ENCODE measurements around the gene CDH24. TPM values are rescaled to one million over a fixed set of nuclear protein-coding genes. Genes with fewer than 3 reads are reported as not detected.

Gene CDH24
- total and polyA plus RNA-seq, 5 donors = 0.95 to 2.5 (median 2.3) TPM

GRCh38 chr14:23058654-23059504 lies 1.6 kb upstream of the CDH24 start:
- DNase-seq = peak in 2 of 3 donors; percentile 39 to 44
- Histone ChIP-seq H3K9me3 (ENCODE audit: control insufficient read depth, low read length) (no peaks in the 10 kb centered on the region), H3K4me3 (ENCODE audit: low read length) (no peak overlapping the region), H3K27ac (ENCODE audit: low read length) (no peak overlapping the region), H3K27me3 (ENCODE audit: control insufficient read depth, insufficient read depth) (no peaks in the 10 kb centered on the region), H3K4me1 (ENCODE audit: control insufficient read depth, insufficient read depth, low read length) (peaks cover 5% of the 10 kb centered on the region)
- no peak for ATAC-seq
- WGBS = 89% methylated on average over 32 of the region's 32 CpGs
- intact Hi-C loops (cut with DNase I) = loop anchor here in 1 of 4 donors (2.0 kb wide), 1 partner anchor 72 kb away; no protein-coding TSS in a partner anchor

GRCh38 chr14:23057757-23058653 lies 685 bp upstream of the CDH24 start:
- intact Hi-C loops (cut with DNase I) = loop anchor here in 3 of 4 donors (2.0 kb wide), 1 partner anchor 71 kb away; no protein-coding TSS in a partner anchor
- ATAC-seq = peak; percentile 73 to 81
- Histone ChIP-seq H3K27me3 (ENCODE audit: control insufficient read depth, insufficient read depth) (no peaks in the 10 kb centered on the region), H3K4me3 (ENCODE audit: low read length) (peak overlapping the region; percentile 83), H3K4me1 (ENCODE audit: control insufficient read depth, insufficient read depth, low read length) (peaks cover 5% of the 10 kb centered on the region), H3K9me3 (ENCODE audit: control insufficient read depth, low read length) (no peaks in the 10 kb centered on the region), H3K27ac (ENCODE audit: low read length) (no peak overlapping the region)
- WGBS = 1% methylated on average over 51 of the region's 51 CpGs
- DNase-seq = peak; percentile 87 to 94 (median 94)

DNA sequence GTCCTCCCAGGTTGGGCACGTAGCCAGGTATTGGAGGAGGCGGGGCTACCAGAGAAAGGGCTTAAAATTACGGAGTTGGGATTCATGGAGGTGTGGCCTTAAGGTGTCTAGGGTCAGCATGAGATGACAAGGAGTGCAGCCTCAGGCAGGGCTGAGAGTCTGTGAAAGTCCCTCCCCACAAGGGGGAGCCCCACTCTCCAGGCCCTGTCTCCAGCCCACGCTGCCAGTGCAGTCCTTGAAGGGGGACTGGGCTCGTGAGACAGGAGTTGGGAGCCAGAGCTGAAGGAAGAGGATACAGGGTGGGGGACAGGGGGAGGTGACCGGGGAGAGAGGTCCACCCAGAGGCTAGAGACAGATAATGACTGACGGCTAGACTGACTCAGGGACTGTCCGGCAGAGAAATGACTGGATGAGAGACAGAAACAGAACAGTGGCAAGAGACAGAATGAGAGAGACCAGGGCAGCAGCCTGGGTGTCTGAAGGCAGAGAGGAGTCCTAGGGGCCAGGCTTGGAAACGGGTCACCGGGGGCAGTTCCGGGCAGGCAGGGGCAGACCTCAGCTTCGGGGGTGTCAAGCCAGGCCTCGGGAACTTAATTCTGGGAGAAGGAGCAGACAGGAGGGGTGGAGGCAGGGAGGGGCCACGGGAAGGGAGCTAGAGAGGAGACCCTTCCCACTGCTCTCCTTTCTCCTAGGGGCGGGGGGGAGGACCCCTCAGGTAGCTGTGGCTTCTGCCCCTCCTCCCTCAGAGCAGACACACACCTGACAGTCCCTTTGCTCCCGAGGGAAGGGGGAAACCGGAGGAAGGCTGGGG lies 970 bp downstream of the CDH24 start:
- WGBS = 12% methylated on average over 17 of the region's 17 CpGs
- Histone ChIP-seq H3K4me1 (ENCODE audit: control insufficient read depth, insufficient read depth, low read length) (no peaks in the 10 kb centered on the region), H3K27me3 (ENCODE audit: control insufficient read depth, insufficient read depth) (no peaks in the 10 kb centered on the region), H3K27ac (ENCODE audit: low read length) (no peak overlapping the region), H3K4me3 (ENCODE audit: low read length) (no peak overlapping the region), H3K9me3 (ENCODE audit: control insufficient read depth, low read length) (no peaks in the 10 kb centered on the region)
- peak; percentile 61 to 82 (median 77) for DNase-seq
- intact Hi-C loops (cut with DNase I) = loop anchor here in 2 of 4 donors (2.0 kb wide), 1 partner anchor 70 kb away; no protein-coding TSS in a partner anchor
- ATAC-seq = peak; percentile 38 to 58

DNA sequence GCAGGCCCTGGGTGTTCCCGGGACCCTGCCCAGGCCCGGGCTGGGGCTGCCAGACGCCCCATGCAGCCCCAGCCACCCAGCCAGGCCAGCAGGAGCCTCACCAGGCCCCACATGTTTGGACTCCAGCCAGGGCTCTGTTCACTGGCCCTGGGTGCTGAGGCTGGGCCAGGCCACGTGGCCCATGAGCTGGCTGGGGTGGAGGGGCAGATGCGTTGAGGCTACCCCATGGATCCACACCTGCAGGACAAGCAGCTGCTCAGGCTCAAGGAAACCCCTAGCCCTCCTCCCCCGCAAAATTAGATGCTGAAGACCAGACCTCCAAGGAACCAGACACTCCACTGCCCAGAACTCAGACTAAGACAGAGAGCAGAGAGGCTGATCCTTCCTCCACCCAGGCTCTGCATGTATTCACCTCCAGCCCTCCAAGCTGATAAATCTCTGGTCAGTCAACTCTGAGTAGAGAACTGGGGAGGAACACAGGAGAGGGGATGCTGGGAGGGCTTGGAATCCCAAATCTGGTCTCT lies 1.6 kb downstream of the CDH24 start:
- no peaks in the 10 kb centered on the region for H3K9me3 ChIP-seq (ENCODE audit: control insufficient read depth, low read length)
- H3K4me3 ChIP-seq (ENCODE audit: low read length) = no peak overlapping the region
- DNase-seq (peak in 2 of 3 donors; percentile 48 to 73), ATAC-seq (no peak)
- intact Hi-C loops (cut with DNase I) = loop anchor here in 2 of 4 donors (2.0 kb wide), 1 partner anchor 69 kb away; no protein-coding TSS in a partner anchor
- H3K27me3 ChIP-seq (ENCODE audit: control insufficient read depth, insufficient read depth) = no peaks in the 10 kb centered on the region
- no peaks in the 10 kb centered on the region for H3K4me1 ChIP-seq (ENCODE audit: control insufficient read depth, insufficient read depth, low read length)
- H3K27ac ChIP-seq (ENCODE audit: low read length) = no peak overlapping the region
- WGBS = 77% methylated on average over 6 of the region's 6 CpGs

- ATAC-seq (no peak), DNase-seq (peak in 1 of 3 donors; percentile 17)
- no peaks in the 10 kb centered on the region for H3K27me3 ChIP-seq (ENCODE audit: control insufficient read depth, insufficient read depth)
- no peaks in the 10 kb centered on the region for H3K4me1 ChIP-seq (ENCODE audit: control insufficient read depth, insufficient read depth, low read length)
- 98% methylated on average over 12 of the region's 12 CpGs for WGBS
- no peaks in the 10 kb centered on the region for H3K9me3 ChIP-seq (ENCODE audit: control insufficient read depth, low read length)
- H3K4me3 ChIP-seq (ENCODE audit: low read length) = no peak overlapping the region
- no peak overlapping the region for H3K27ac ChIP-seq (ENCODE audit: low read length)
- intact Hi-C loops (cut with DNase I) = no loop called here
These were observed 2.2 kb downstream of the CDH24 start for GRCh38 chr14:23055147-23055550.

GRCh38 chr14:23054000-23054811 lies 3.1 kb downstream of the CDH24 start:
- Histone ChIP-seq H3K4me1 (ENCODE audit: control insufficient read depth, insufficient read depth, low read length) (no peaks in the 10 kb centered on the region), H3K4me3 (ENCODE audit: low read length) (no peak overlapping the region), H3K27me3 (ENCODE audit: control insufficient read depth, insufficient read depth) (no peaks in the 10 kb centered on the region), H3K27ac (ENCODE audit: low read length) (no peak overlapping the region), H3K9me3 (ENCODE audit: control insufficient read depth, low read length) (no peaks in the 10 kb centered on the region)
- 69% methylated on average over 17 of the region's 17 CpGs for WGBS
- ATAC-seq (no peak), DNase-seq (peak in 1 of 3 donors; percentile 62)
- intact Hi-C loops (cut with DNase I) = loop anchor here in 1 of 4 donors (5.0 kb wide), 1 partner anchor 67 kb away; no protein-coding TSS in a partner anchor

DNA sequence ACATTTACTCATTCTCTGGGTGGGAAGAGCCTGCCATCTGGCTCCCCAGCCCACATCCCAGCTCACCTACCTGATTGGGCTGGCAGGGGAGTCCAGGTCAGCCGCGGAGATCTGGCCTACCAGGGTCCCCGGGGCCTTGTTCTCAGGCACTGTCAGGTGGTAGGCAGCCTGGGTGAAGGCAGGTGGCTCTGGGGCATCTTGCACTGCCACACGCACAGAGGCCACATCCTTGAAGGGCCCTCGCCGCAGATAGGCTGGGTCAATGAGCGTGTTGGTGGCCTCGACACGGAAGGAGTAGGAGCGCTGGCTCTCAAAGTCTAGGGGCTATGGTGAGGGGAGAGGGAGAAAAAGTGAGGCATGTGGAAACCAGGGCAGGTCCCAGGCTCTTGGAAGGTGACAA lies 3.9 kb downstream of the CDH24 start:
- H3K27ac ChIP-seq (ENCODE audit: low read length) = no peak overlapping the region
- no peaks in the 10 kb centered on the region for H3K9me3 ChIP-seq (ENCODE audit: control insufficient read depth, low read length)
- WGBS = 96% methylated on average over 10 of the region's 10 CpGs
- H3K4me3 ChIP-seq (ENCODE audit: low read length) = no peak overlapping the region
- ATAC-seq (no peak), DNase-seq (no peak)
- H3K27me3 ChIP-seq (ENCODE audit: control insufficient read depth, insufficient read depth) = no peaks in the 10 kb centered on the region
- H3K4me1 ChIP-seq (ENCODE audit: control insufficient read depth, insufficient read depth, low read length) = no peaks in the 10 kb centered on the region
- intact Hi-C loops (cut with DNase I) = loop anchor here in 1 of 4 donors (5.0 kb wide), 1 partner anchor 66 kb away; no protein-coding TSS in a partner anchor

GRCh38 chr14:23052671-23053070 lies 4.6 kb downstream of the CDH24 start:
- no peak for DNase-seq
- Histone ChIP-seq H3K27ac (ENCODE audit: low read length) (no peak overlapping the region), H3K27me3 (ENCODE audit: control insufficient read depth, insufficient read depth) (no peaks in the 10 kb centered on the region), H3K4me1 (ENCODE audit: control insufficient read depth, insufficient read depth, low read length) (no peaks in the 10 kb centered on the region), H3K4me3 (ENCODE audit: low read length) (no peak overlapping the region), H3K9me3 (ENCODE audit: control insufficient read depth, low read length) (no peaks in the 10 kb centered on the region)
- intact Hi-C loops (cut with DNase I) = loop anchor here in 1 of 4 donors (5.0 kb wide), 1 partner anchor 65 kb away; no protein-coding TSS in a partner anchor
- ATAC-seq = no peak
- 80% methylated on average over 3 of the region's 3 CpGs for WGBS

DNA sequence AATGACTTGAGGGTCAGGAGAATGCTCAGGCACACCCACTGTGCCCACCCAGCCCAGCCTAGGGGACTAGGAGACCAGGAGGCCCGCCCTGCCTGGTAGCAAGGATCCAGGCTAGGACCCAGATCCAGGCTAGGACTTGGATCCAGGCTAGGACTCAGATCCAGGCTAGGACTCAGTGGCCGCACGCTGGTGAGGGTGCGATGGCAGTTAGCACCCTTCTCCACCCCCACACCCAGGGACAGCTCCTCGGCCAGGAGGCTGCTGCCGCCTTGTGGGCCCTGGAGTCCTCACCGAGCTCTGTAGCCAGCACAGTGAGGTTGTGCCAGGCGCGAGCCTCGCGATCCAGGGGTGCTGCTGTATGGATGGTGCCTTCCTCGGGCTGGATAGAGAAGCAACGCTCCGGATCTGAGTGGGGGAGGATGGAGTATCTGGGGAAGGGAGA lies 5.1 kb downstream of the CDH24 start:
- Histone ChIP-seq H3K27ac (ENCODE audit: low read length) (no peak overlapping the region), H3K4me1 (ENCODE audit: control insufficient read depth, insufficient read depth, low read length) (no peaks in the 10 kb centered on the region), H3K9me3 (ENCODE audit: control insufficient read depth, low read length) (no peaks in the 10 kb centered on the region), H3K27me3 (ENCODE audit: control insufficient read depth, insufficient read depth) (no peaks in the 10 kb centered on the region), H3K4me3 (ENCODE audit: low read length) (no peak overlapping the region)
- 58% methylated on average over 14 of the region's 14 CpGs for WGBS
- intact Hi-C loops (cut with DNase I) = loop anchor here in 1 of 4 donors (5.0 kb wide), 1 partner anchor 65 kb away; no protein-coding TSS in a partner anchor
- DNase-seq (peak in 1 of 3 donors; percentile 57), ATAC-seq (peak in 1 of 2 donors; percentile 12)

Data from right cardiac atrium (tissue), 5 donors.